DND-41 (cell line): Measurements from ENCODE around the gene EDC3.

Experiments used
- ATAC-seq: fragments of 200-7000 bp; cut with Tn5 transposase; 3 replicates; pipeline ENCODE4 v1.9.1; 2021; ENCODE audit warnings: low read depth; ENCODE audit not compliant: insufficient read depth
- DNase-seq: peaks from one replicate; pipeline ENCODE4 v3.0.0-alpha.2; 2020
- H2AFZ ChIP-seq: 2 replicates; pipeline ENCODE4 v1.6.0; 2012; ENCODE audit warnings: low read depth, low read length
- H3K27ac ChIP-seq: 2 replicates; pipeline ENCODE4 v1.5.1; 2012; ENCODE audit warnings: low read length, inconsistent platforms
- H3K27me3 ChIP-seq: fragments of 200-600 bp; sonication (generic); 2 replicates; pipeline ENCODE4 v1.6.0; 2012; ENCODE audit warnings: low read length, mild to moderate bottlenecking, inconsistent platforms; ENCODE audit not compliant: insufficient read depth, poor library complexity
- H3K36me3 ChIP-seq: 2 replicates; pipeline ENCODE4 v1.5.1; 2012; ENCODE audit warnings: low read length, inconsistent platforms; ENCODE audit not compliant: insufficient read depth
- H3K4me1 ChIP-seq: 2 replicates; pipeline ENCODE4 v1.5.1; 2012; ENCODE audit warnings: mild to moderate bottlenecking, low read length; ENCODE audit not compliant: insufficient read depth
- H3K4me2 ChIP-seq: 2 replicates; pipeline ENCODE4 v1.6.0; 2012; ENCODE audit warnings: mild to moderate bottlenecking, moderate library complexity, low read length, inconsistent platforms; ENCODE audit not compliant: insufficient read depth
- H3K4me3 ChIP-seq, 2 experiments: fragments of 200-600 bp in 1 of 2; shearing (Covaris generic) in 1 of 2; 2 replicates each; pipeline ENCODE4 v1.5.1; 2012 to 2016; ENCODE audit warnings: inconsistent platforms in 2 of 2, low read length in 2 of 2, mild to moderate bottlenecking in 2 of 2, low read depth in 1 of 2, moderate library complexity in 1 of 2
- H3K79me2 ChIP-seq: 2 replicates; pipeline ENCODE4 v1.6.0; 2012; ENCODE audit warnings: low read length, inconsistent platforms; ENCODE audit not compliant: insufficient read depth
- H3K9ac ChIP-seq: 2 replicates; pipeline ENCODE4 v1.6.0; 2012; ENCODE audit warnings: low read depth, mild to moderate bottlenecking, inconsistent platforms, low read length, moderate library complexity
- H3K9me3 ChIP-seq: 2 replicates; pipeline ENCODE4 v1.5.1; 2012; ENCODE audit warnings: low read length, moderate library complexity, mild to moderate bottlenecking, inconsistent platforms; ENCODE audit not compliant: insufficient read depth, severe bottlenecking
- H4K20me1 ChIP-seq: 2 replicates; pipeline ENCODE4 v1.6.0; 2012; ENCODE audit warnings: low read length; ENCODE audit not compliant: insufficient read depth
- EZH2 ChIP-seq: IDR thresholded peaks from 3 replicates; pipeline ENCODE4 v1.6.1; 2012; ENCODE audit warnings: borderline replicate concordance, low read depth, mild to moderate bottlenecking, moderate library complexity, low read length, inconsistent platforms; ENCODE audit not compliant: severe bottlenecking
- TF ChIP-seq, protein P1 (sequence below): IDR thresholded peaks from 2 replicates; pipeline ENCODE4 v1.5.1; 2012; ENCODE audit warnings: borderline replicate concordance, low read length, moderate library complexity, mild to moderate bottlenecking; ENCODE audit not compliant: poor library complexity, severe bottlenecking; ENCODE audit errors: extremely low read depth

EDC3 gene

DNA sequence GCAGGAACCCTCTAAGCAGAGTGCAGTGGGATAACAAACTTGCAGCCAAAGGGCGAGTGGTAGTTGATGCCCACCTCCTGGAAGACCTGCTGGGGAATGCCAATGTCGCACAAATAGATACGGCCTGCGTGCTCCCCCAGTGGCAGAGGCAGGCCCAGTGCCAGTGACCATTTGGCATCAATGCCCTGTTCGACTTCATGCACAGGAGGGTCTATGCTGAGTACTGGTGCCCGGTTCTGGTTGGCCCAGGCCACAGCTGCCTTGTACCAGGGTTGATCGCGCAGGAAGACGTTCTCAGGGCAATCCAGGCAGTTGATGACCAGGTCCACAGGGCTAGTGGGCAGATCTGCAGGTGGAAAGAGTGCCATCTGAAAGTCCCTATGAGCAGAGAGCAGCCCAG lies 63.2 kb downstream of the EDC3 start:
- Histone ChIP-seq H3K27ac (no peak overlapping the region), H4K20me1 (peaks cover 41% of the 10 kb centered on the region), H3K79me2 (no peaks in the 10 kb centered on the region), H3K4me2 (no peak overlapping the region), H3K36me3 (peaks cover 96% of the 10 kb centered on the region), H3K4me3 (no peak overlapping the region), H3K27me3 (no peaks in the 10 kb centered on the region), H3K4me1 (no peaks in the 10 kb centered on the region), H3K9me3 (no peaks in the 10 kb centered on the region), H3K9ac (no peak overlapping the region), H2AFZ (no peak overlapping the region)
- no peak for ATAC-seq
- TF ChIP-seq, protein P1, sequence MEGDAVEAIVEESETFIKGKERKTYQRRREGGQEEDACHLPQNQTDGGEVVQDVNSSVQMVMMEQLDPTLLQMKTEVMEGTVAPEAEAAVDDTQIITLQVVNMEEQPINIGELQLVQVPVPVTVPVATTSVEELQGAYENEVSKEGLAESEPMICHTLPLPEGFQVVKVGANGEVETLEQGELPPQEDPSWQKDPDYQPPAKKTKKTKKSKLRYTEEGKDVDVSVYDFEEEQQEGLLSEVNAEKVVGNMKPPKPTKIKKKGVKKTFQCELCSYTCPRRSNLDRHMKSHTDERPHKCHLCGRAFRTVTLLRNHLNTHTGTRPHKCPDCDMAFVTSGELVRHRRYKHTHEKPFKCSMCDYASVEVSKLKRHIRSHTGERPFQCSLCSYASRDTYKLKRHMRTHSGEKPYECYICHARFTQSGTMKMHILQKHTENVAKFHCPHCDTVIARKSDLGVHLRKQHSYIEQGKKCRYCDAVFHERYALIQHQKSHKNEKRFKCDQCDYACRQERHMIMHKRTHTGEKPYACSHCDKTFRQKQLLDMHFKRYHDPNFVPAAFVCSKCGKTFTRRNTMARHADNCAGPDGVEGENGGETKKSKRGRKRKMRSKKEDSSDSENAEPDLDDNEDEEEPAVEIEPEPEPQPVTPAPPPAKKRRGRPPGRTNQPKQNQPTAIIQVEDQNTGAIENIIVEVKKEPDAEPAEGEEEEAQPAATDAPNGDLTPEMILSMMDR = no peak
- TF ChIP-seq EZH2 = no peak
- DNase-seq = no peak

DNA sequence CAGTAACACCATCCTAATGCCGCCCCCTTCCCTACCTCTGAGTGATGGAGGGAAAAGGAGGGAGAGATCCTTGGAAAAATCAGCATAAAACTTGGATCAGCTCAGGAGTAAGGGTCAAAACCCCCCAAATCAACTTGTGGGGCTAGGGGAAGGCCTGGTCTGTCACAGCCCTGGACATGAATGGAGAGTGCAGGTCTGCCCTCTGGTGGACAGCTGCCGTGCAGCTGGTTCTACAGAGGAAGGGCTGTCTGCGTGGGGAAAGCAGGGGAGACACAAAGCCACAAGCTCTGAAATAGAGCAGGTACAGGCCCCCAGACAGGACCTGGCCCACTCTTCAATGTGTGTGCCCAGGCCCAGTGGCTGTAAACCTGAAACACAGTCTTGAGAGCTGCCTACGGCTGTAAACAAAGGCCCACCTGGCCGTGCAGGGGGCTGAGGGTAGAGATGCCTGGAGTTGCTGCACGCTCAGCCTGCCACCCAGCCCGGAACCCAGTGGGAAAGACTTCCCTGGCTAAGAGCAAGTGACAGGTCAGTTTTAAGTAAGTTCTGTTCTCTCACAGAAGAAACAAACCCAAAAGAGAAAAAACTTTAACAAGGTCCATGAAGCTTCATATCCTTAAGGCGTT lies 63.8 kb downstream of the EDC3 start:
- Histone ChIP-seq H3K4me2 (no peak overlapping the region), H3K9ac (no peak overlapping the region), H3K79me2 (no peaks in the 10 kb centered on the region), H3K9me3 (no peaks in the 10 kb centered on the region), H3K4me1 (no peaks in the 10 kb centered on the region), H3K27ac (no peak overlapping the region), H4K20me1 (peaks cover 46% of the 10 kb centered on the region), H3K27me3 (no peaks in the 10 kb centered on the region), H2AFZ (no peak overlapping the region), H3K4me3 (no peak overlapping the region), H3K36me3 (peaks cover 97% of the 10 kb centered on the region)
- ATAC-seq (peak; percentile 67), DNase-seq (peak; percentile 58)
- TF ChIP-seq EZH2 = no peak
- TF ChIP-seq, protein P1 = peak; percentile 91

DNA sequence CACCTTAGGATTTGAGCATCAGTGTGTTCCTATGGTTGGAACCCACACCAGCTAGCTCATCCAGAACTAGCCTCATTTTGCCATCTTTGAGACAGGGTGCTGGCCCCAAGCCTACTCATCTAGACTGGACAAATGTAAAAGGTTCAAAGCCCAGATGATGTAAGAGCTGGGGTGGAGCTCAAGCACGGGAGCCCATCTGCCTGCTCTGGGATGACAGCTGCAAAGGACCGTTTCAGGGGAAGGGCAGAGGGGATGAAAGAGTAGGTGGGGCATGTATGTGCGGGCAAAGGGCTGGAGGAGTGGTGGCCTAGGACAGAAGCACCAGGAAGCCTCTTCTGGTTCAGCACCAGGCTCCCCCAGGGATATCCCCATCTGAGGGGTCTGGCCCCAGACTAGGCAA lies 64.4 kb downstream of the EDC3 start:
- Histone ChIP-seq H3K4me2 (no peak overlapping the region), H2AFZ (no peak overlapping the region), H3K27me3 (no peaks in the 10 kb centered on the region), H3K27ac (no peak overlapping the region), H3K9me3 (no peaks in the 10 kb centered on the region), H3K4me1 (no peaks in the 10 kb centered on the region), H3K36me3 (peaks cover 97% of the 10 kb centered on the region), H4K20me1 (peaks cover 52% of the 10 kb centered on the region), H3K9ac (no peak overlapping the region), H3K79me2 (no peaks in the 10 kb centered on the region), H3K4me3 (no peak overlapping the region)
- no peak for ATAC-seq
- TF ChIP-seq, protein P1 = no peak
- TF ChIP-seq EZH2 = no peak
- no peak for DNase-seq

DNA sequence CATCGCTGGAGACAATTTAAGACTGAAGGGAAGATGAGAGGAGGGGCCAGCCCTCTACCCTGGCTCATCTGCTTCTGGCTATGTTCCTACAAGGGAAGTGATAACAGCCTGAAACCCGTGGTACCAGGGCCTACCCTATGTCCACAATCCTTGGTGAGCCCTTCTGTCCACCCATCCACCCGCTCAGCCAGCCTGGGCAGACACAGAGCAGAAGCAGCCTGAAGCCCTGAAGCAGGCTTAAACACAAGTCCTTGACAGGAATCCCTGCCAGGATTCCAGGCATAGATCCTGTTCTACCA lies 64.8 kb downstream of the EDC3 start:
- no peak for ATAC-seq
- no peak for DNase-seq
- no peaks in the 10 kb centered on the region for H3K79me2 ChIP-seq
- H3K4me3 ChIP-seq = no peak overlapping the region
- H3K36me3 ChIP-seq = peaks cover 97% of the 10 kb centered on the region
- H3K27ac ChIP-seq = no peak overlapping the region
- H3K27me3 ChIP-seq = no peaks in the 10 kb centered on the region
- H3K9me3 ChIP-seq = no peaks in the 10 kb centered on the region
- H2AFZ ChIP-seq = no peak overlapping the region
- H3K4me2 ChIP-seq = no peak overlapping the region
- no peak overlapping the region for H3K9ac ChIP-seq
- peaks cover 54% of the 10 kb centered on the region for H4K20me1 ChIP-seq
- H3K4me1 ChIP-seq = no peaks in the 10 kb centered on the region
- no peak for TF ChIP-seq EZH2
